ENCODE results near the gene PITRM1.

The PITRM1 gene

GRCh38 chr10:3090914-3091787, 81.4 kb downstream of the PITRM1 start:
- no peak overlapping the region for H3K4me3 ChIP-seq (ENCODE audit: low read length)

GRCh38 chr10:3090388-3090787, 82.2 kb downstream of the PITRM1 start:
- H3K27ac ChIP-seq (ENCODE audit: low read length), result no peak overlapping the region

More at GRCh38 chr10:3090914-3091787, 81.4 kb downstream of the PITRM1 start:
- Histone ChIP-seq H3K27me3 (ENCODE audit: control insufficient read depth, insufficient read depth, low read length) (no peaks in the 10 kb centered on the region), H3K9me3 (ENCODE audit: control insufficient read depth, insufficient read depth, low read length) (no peaks in the 10 kb centered on the region), H3K27ac (ENCODE audit: low read length) (no peak overlapping the region), H3K4me1 (ENCODE audit: control insufficient read depth, insufficient read depth, low read length) (no peaks in the 10 kb centered on the region), H3K36me3 (ENCODE audit: control insufficient read depth, insufficient read depth, low read length) (no peaks in the 10 kb centered on the region)
- DNase-seq (ENCODE audit: low read depth, low spot score), result no peak
- no CpG with 5 or more reads among the region's 17 CpGs for WGBS (ENCODE audit: insufficient coverage, insufficient read length)

More at GRCh38 chr10:3090388-3090787, 82.2 kb downstream of the PITRM1 start:
- Histone ChIP-seq H3K9me3 (ENCODE audit: control insufficient read depth, insufficient read depth, low read length) (no peaks in the 10 kb centered on the region), H3K36me3 (ENCODE audit: control insufficient read depth, insufficient read depth, low read length) (no peaks in the 10 kb centered on the region), H3K4me1 (ENCODE audit: control insufficient read depth, insufficient read depth, low read length) (no peaks in the 10 kb centered on the region), H3K4me3 (ENCODE audit: low read length) (no peak overlapping the region), H3K27me3 (ENCODE audit: control insufficient read depth, insufficient read depth, low read length) (no peaks in the 10 kb centered on the region)
- DNase-seq (ENCODE audit: low read depth, low spot score), result no peak
- no CpG with 5 or more reads among the region's 12 CpGs for WGBS (ENCODE audit: insufficient coverage, insufficient read length)
